CD8-positive, alpha-beta memory T cell (primary cell): ENCODE data around the gene KLHL29. TPM values are rescaled to one million over a fixed set of nuclear protein-coding genes. Genes with fewer than 3 reads are reported as not detected.

ENCODE experiments used
- CTCF ChIA-PET: fragments of 350-600 bp; sonication (Branson Sonifier 250); formaldehyde crosslinking; loops from one replicate; lab custom pipeline; 2021; ENCODE audit warnings: antibody characterized with exemption; lab: Charles Lee
- POLR2A ChIA-PET: fragments of 350-600 bp; sonication (Branson Sonifier 250); formaldehyde crosslinking; loops from one replicate; lab custom pipeline; 2021; ENCODE audit warnings: antibody characterized with exemption; lab: Charles Lee
- DNase-seq, 5 donors: peaks; one replicate each; pipeline versions ENCODE4 v3.0.0 to v3.0.0-alpha.2; 2020 to 2022; ENCODE audit warnings: mixed read lengths in 1 of 5
- H3K27ac ChIP-seq: one replicate; pipeline ENCODE4 v1.7.0; 2013; ENCODE audit warnings: low read depth, mild to moderate bottlenecking, low read length, moderate library complexity
- H3K27me3 ChIP-seq: 2 replicates; pipeline ENCODE4 v1.7.0; 2013; ENCODE audit warnings: low read length, mild to moderate bottlenecking; ENCODE audit not compliant: insufficient read depth, poor library complexity, severe bottlenecking
- H3K36me3 ChIP-seq: 2 replicates; pipeline ENCODE4 v1.7.0; 2013; ENCODE audit warnings: mild to moderate bottlenecking, low read length, moderate library complexity; ENCODE audit not compliant: insufficient read depth
- H3K4me1 ChIP-seq: 2 replicates; pipeline ENCODE4 v1.7.0; 2013; ENCODE audit warnings: mild to moderate bottlenecking, low read length, moderate library complexity; ENCODE audit not compliant: insufficient read depth
- H3K4me3 ChIP-seq: 2 replicates; pipeline ENCODE4 v1.7.0; 2013; ENCODE audit warnings: mild to moderate bottlenecking, low read length
- H3K9me3 ChIP-seq: 2 replicates; pipeline ENCODE4 v1.7.0; 2013; ENCODE audit warnings: mild to moderate bottlenecking, low read length
- H3K27ac Mint-ChIP-seq, 8 donors: one replicate each; pipeline ENCODE4 v1.8.0; 2020 to 2021; ENCODE audit warnings: mixed read lengths in 8 of 8, mild to moderate bottlenecking in 6 of 8, inconsistent platforms in 3 of 8, moderate library complexity in 3 of 8
- H3K27me3 Mint-ChIP-seq, 2 donors: one replicate each; pipeline ENCODE4 v1.8.0; 2020 to 2021; ENCODE audit warnings: mixed read lengths in 2 of 2, mild to moderate bottlenecking in 1 of 2, moderate library complexity in 1 of 2
- H3K36me3 Mint-ChIP-seq, 3 donors: one replicate each; pipeline ENCODE4 v1.8.0; 2020 to 2021; ENCODE audit warnings: mixed read lengths in 3 of 3, inconsistent platforms in 1 of 3, mild to moderate bottlenecking in 1 of 3
- H3K4me1 Mint-ChIP-seq, 3 donors: one replicate each; pipeline ENCODE4 v1.8.0; 2020 to 2021; ENCODE audit warnings: mixed read lengths in 3 of 3, inconsistent platforms in 1 of 3, mild to moderate bottlenecking in 1 of 3
- H3K4me3 Mint-ChIP-seq, 7 donors: one replicate each; pipeline ENCODE4 v1.8.0; 2020 to 2021; ENCODE audit warnings: mixed read lengths in 7 of 7, mild to moderate bottlenecking in 6 of 7, moderate library complexity in 4 of 7, inconsistent platforms in 2 of 7
- H3K9me3 Mint-ChIP-seq, 5 donors: one replicate each; pipeline ENCODE4 v1.8.0; 2020 to 2022; ENCODE audit warnings: mixed read lengths in 5 of 5, mild to moderate bottlenecking in 3 of 5, moderate library complexity in 2 of 5, inconsistent platforms in 1 of 5
- polyA plus RNA-seq: library from polyadenylated mRNA; unstranded; fragments of 300-500 nt; fragmentation: Illumina TruSeq; gene quantifications from one replicate; pipeline ENCODE4 v1.2.3, GENCODE V29; 2021
- total RNA-seq, 2 experiments: library from RNA; stranded (reverse); gene quantifications; one replicate each; pipeline ENCODE4 v1.2.3, GENCODE V29; 2021

KLHL29 gene
- total and polyA plus RNA-seq, 3 experiments from 2014 or later = 0.11 to 0.21 (median 0.13) TPM

GRCh38 chr2:23597687-23598086, 212.7 kb downstream of the KLHL29 start:
- Mint-ChIP-seq H3K27me3 (peaks cover 5 to 24% of the 10 kb centered on the region in 2 donors), H3K9me3 (no peaks in the 10 kb centered on the region), H3K4me3 (no peak overlapping the region), H3K36me3 (no peaks in the 10 kb centered on the region), H3K4me1 (no peaks in the 10 kb centered on the region), H3K27ac (no peak overlapping the region)
- Histone ChIP-seq H3K27me3 (peaks cover 3% of the 10 kb centered on the region), H3K4me3 (no peak overlapping the region), H3K36me3 (no peaks in the 10 kb centered on the region), H3K4me1 (no peaks in the 10 kb centered on the region), H3K9me3 (no peaks in the 10 kb centered on the region), H3K27ac (no peak overlapping the region)
- ChIA-PET POLR2A (no interaction called here), CTCF (no interaction called here)
- DNase-seq = no peak

- H3K36me3 Mint-ChIP-seq = no peaks in the 10 kb centered on the region
- no peak overlapping the region for H3K27ac ChIP-seq
- ChIA-PET POLR2A (no interaction called here), CTCF (no interaction called here)
- H3K4me1 ChIP-seq = no peaks in the 10 kb centered on the region
- H3K4me1 Mint-ChIP-seq = no peaks in the 10 kb centered on the region
- no peak overlapping the region for H3K4me3 Mint-ChIP-seq
- H3K9me3 Mint-ChIP-seq = no peaks in the 10 kb centered on the region
- H3K4me3 ChIP-seq = no peak overlapping the region
- H3K27me3 ChIP-seq = peaks cover 3% of the 10 kb centered on the region
- H3K9me3 ChIP-seq = no peaks in the 10 kb centered on the region
- H3K36me3 ChIP-seq = no peaks in the 10 kb centered on the region
- peaks cover 2 to 21% of the 10 kb centered on the region in 2 donors for H3K27me3 Mint-ChIP-seq
- DNase-seq = no peak
- H3K27ac Mint-ChIP-seq = no peak overlapping the region
Measured at GRCh38 chr2:23599006-23599405, 214.0 kb downstream of the KLHL29 start.

- POLR2A ChIA-PET = no interaction called here
- H3K4me3 ChIP-seq = no peak overlapping the region
- Mint-ChIP-seq H3K36me3 (no peaks in the 10 kb centered on the region), H3K27me3 (peaks cover 2 to 18% of the 10 kb centered on the region in 2 donors), H3K27ac (no peak overlapping the region), H3K4me1 (no peaks in the 10 kb centered on the region), H3K9me3 (no peaks in the 10 kb centered on the region), H3K4me3 (no peak overlapping the region)
- CTCF ChIA-PET = no interaction called here
- H3K4me1 ChIP-seq = no peaks in the 10 kb centered on the region
- H3K27me3 ChIP-seq = peaks cover 3% of the 10 kb centered on the region
- H3K9me3 ChIP-seq = no peaks in the 10 kb centered on the region
- DNase-seq = peak in 1 of 5 donors; percentile 11
- no peak overlapping the region for H3K27ac ChIP-seq
- H3K36me3 ChIP-seq = no peaks in the 10 kb centered on the region
Measured at GRCh38 chr2:23599667-23600066, 214.7 kb downstream of the KLHL29 start.

DNA sequence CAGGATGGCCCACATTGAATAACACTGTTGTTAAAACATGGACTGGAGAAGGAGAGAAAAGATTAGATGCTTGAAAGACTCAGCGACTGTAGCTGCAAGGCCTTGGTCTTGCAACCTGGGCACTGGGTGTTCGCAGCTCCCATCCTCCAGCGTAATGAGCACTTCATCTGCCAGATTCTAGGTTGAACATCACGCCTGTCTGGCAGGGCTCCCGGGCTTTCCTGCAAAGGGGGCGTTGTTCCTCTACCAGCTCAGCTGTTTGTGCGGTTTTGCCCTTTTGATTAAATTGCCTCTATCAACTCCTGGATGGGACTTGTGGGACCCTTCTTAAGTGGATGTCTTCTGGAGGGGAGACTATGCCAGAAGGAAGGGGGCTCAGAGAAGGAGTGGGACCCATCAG, 215.4 kb downstream of the KLHL29 start:
- no peak overlapping the region for H3K27ac ChIP-seq
- no peaks in the 10 kb centered on the region for H3K36me3 ChIP-seq
- peaks cover 0 to 1% (median 0%) of the 10 kb centered on the region in 5 donors for H3K9me3 Mint-ChIP-seq
- DNase-seq = no peak
- H3K4me3 ChIP-seq = no peak overlapping the region
- H3K4me1 ChIP-seq = no peaks in the 10 kb centered on the region
- no peaks in the 10 kb centered on the region for H3K9me3 ChIP-seq
- peaks cover 3% of the 10 kb centered on the region for H3K27me3 ChIP-seq
- no peak overlapping the region for H3K4me3 Mint-ChIP-seq
- ChIA-PET CTCF (no interaction called here), POLR2A (no interaction called here)
- H3K36me3 Mint-ChIP-seq = no peaks in the 10 kb centered on the region
- no peaks in the 10 kb centered on the region for H3K4me1 Mint-ChIP-seq
- peaks cover 2 to 16% of the 10 kb centered on the region in 2 donors for H3K27me3 Mint-ChIP-seq
- H3K27ac Mint-ChIP-seq = no peak overlapping the region

DNA sequence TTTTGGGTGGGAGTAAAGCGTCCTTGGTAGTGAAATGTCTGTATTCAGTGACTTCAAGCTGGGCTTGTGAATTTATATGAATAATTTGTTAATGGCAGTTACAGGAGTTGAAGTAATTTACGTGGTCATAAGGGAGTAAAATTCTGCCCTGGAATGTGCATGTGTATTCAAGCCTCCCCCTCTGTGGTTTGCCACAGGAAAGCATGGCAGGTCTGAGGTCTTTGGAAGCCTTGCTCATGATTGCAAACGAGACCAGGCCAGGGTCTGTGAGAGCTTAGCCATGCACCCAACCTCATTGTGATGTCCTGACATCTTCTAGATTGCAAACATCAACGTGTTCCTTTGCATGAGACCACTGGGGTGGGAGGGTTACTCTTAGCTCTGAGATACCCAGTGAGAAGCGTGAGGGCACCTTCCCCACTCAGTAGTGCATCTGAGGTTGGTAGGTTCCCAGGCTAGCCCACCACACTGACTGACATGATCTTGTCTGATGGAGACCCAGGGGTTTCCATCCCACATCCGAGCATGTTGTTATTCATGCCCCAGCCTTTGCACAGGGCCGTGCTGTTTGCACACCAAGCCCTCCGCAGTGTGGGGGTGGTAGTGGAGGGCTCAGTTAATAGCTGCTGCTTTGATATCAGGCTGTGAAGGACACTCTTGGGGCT, 216.5 kb downstream of the KLHL29 start:
- H3K4me3 ChIP-seq = no peak overlapping the region
- Mint-ChIP-seq H3K4me3 (no peak overlapping the region), H3K4me1 (no peaks in the 10 kb centered on the region), H3K27me3 (peaks cover 2 to 19% of the 10 kb centered on the region in 2 donors), H3K27ac (no peak overlapping the region), H3K9me3 (peaks cover 2 to 7% (median 3%) of the 10 kb centered on the region in 5 donors), H3K36me3 (no peaks in the 10 kb centered on the region)
- H3K27ac ChIP-seq = no peak overlapping the region
- ChIA-PET CTCF (no interaction called here), POLR2A (no interaction called here)
- no peaks in the 10 kb centered on the region for H3K4me1 ChIP-seq
- no peaks in the 10 kb centered on the region for H3K9me3 ChIP-seq
- no peaks in the 10 kb centered on the region for H3K27me3 ChIP-seq
- H3K36me3 ChIP-seq = no peaks in the 10 kb centered on the region
- peak in 1 of 5 donors; percentile 30 for DNase-seq

DNA sequence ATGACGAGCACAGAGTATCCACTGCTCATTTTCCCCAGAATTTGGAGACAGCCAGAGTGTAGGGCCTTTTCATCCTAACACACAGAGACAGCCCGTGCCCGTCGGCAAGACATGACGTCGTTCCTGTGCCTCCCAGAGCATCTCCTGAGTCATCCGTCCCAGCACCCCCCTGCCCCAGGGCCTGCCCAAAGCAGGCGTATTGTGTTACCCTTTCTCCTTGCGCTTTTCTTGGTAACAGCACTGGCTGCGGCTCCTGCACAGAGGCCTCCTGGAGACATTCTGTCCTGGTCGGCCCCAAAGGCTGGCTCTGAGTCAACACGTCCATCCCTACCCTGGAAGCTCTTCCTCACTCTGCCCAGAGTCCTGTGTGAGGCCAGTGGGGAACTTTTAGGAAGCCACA, 217.1 kb downstream of the KLHL29 start:
- H3K4me1 ChIP-seq = no peaks in the 10 kb centered on the region
- POLR2A ChIA-PET = no interaction called here
- H3K4me3 ChIP-seq = no peak overlapping the region
- H3K9me3 Mint-ChIP-seq = peaks cover 7 to 10% (median 8%) of the 10 kb centered on the region in 5 donors
- no peak for DNase-seq
- no peaks in the 10 kb centered on the region for H3K36me3 Mint-ChIP-seq
- peaks cover 0 to 21% of the 10 kb centered on the region in 2 donors for H3K27me3 Mint-ChIP-seq
- no peak overlapping the region for H3K4me3 Mint-ChIP-seq
- H3K27me3 ChIP-seq = no peaks in the 10 kb centered on the region
- CTCF ChIA-PET = no interaction called here
- no peak overlapping the region for H3K27ac Mint-ChIP-seq
- no peaks in the 10 kb centered on the region for H3K4me1 Mint-ChIP-seq
- no peaks in the 10 kb centered on the region for H3K36me3 ChIP-seq
- H3K9me3 ChIP-seq = no peaks in the 10 kb centered on the region
- H3K27ac ChIP-seq = no peak overlapping the region

- Histone ChIP-seq H3K4me1 (no peaks in the 10 kb centered on the region), H3K36me3 (no peaks in the 10 kb centered on the region), H3K27ac (no peak overlapping the region), H3K9me3 (no peaks in the 10 kb centered on the region), H3K4me3 (no peak overlapping the region), H3K27me3 (no peaks in the 10 kb centered on the region)
- H3K36me3 Mint-ChIP-seq = no peaks in the 10 kb centered on the region
- H3K4me1 Mint-ChIP-seq = no peaks in the 10 kb centered on the region
- POLR2A ChIA-PET = no interaction called here
- H3K27me3 Mint-ChIP-seq = peaks cover 0 to 25% of the 10 kb centered on the region in 2 donors
- H3K4me3 Mint-ChIP-seq = no peak overlapping the region
- peaks cover 8 to 17% (median 10%) of the 10 kb centered on the region in 5 donors for H3K9me3 Mint-ChIP-seq
- H3K27ac Mint-ChIP-seq = no peak overlapping the region
- DNase-seq = no peak
- CTCF ChIA-PET = no interaction called here
Measured at GRCh38 chr2:23603156-23603555, 218.2 kb downstream of the KLHL29 start.

GRCh38 chr2:23603581-23603980, 218.6 kb downstream of the KLHL29 start:
- no peaks in the 10 kb centered on the region for H3K4me1 ChIP-seq
- no peaks in the 10 kb centered on the region for H3K27me3 ChIP-seq
- ChIA-PET POLR2A (no interaction called here), CTCF (no interaction called here)
- Mint-ChIP-seq H3K4me1 (no peaks in the 10 kb centered on the region), H3K9me3 (peaks cover 8 to 19% (median 10%) of the 10 kb centered on the region in 5 donors), H3K27me3 (peaks cover 0 to 26% of the 10 kb centered on the region in 2 donors), H3K27ac (no peak overlapping the region), H3K36me3 (no peaks in the 10 kb centered on the region), H3K4me3 (no peak overlapping the region)
- no peaks in the 10 kb centered on the region for H3K36me3 ChIP-seq
- H3K27ac ChIP-seq = no peak overlapping the region
- H3K9me3 ChIP-seq = no peaks in the 10 kb centered on the region
- no peak for DNase-seq
- no peak overlapping the region for H3K4me3 ChIP-seq
